ENCODE data around the gene SUCLA2. TPM values are rescaled to one million over a fixed set of nuclear protein-coding genes. Genes with fewer than 3 reads are reported as not detected.

Gene SUCLA2
- polyA plus RNA-seq, 1 donor (not counting 4 experiments of a cell fraction or from before 2014, with no cell fraction given): 64.3 TPM

- Histone ChIP-seq H3K4me2 (ENCODE audit: control insufficient read depth, extremely low read depth, insufficient read depth, low read depth, low read length) (no peak overlapping the region), H3K36me3 (ENCODE audit: control insufficient read depth in 2 of 2, extremely low read depth in 1 of 2, insufficient read depth in 2 of 2, low read length in 2 of 2) (no peaks in the 10 kb centered on the region), H3K27me3 (ENCODE audit: control insufficient read depth, extremely low read depth, insufficient read depth, low read length) (no peaks in the 10 kb centered on the region), H3K27ac (ENCODE audit: control insufficient read depth, insufficient read depth, low read length) (no peak overlapping the region), H3K9me3 (ENCODE audit: control insufficient read depth, low read depth, low read length) (no peaks in the 10 kb centered on the region), H3K4me3 (ENCODE audit: control insufficient read depth in 2 of 3, extremely low read depth in 1 of 3, insufficient read depth in 2 of 3, low read depth in 1 of 3, low read length in 3 of 3) (no peak overlapping the region), H3K4me1 (ENCODE audit: control insufficient read depth, extremely low read depth, insufficient read depth, low read length) (no peaks in the 10 kb centered on the region), H3K9ac (ENCODE audit: control insufficient read depth, extremely low read depth, insufficient read depth, low read length) (no peak overlapping the region), H4K20me1 (ENCODE audit: control insufficient read depth, extremely low read depth, insufficient read depth, low read length) (no peaks in the 10 kb centered on the region), H3K79me2 (ENCODE audit: control insufficient read depth, insufficient read depth, low read length) (no peaks in the 10 kb centered on the region), H2AFZ (ENCODE audit: control insufficient read depth, low read length) (no peak overlapping the region), H3K9me1 (ENCODE audit: control insufficient read depth, extremely low read depth, insufficient read depth, low read length) (no peaks in the 10 kb centered on the region)
- FAIRE-seq: no peak
- TF ChIP-seq, protein P1, sequence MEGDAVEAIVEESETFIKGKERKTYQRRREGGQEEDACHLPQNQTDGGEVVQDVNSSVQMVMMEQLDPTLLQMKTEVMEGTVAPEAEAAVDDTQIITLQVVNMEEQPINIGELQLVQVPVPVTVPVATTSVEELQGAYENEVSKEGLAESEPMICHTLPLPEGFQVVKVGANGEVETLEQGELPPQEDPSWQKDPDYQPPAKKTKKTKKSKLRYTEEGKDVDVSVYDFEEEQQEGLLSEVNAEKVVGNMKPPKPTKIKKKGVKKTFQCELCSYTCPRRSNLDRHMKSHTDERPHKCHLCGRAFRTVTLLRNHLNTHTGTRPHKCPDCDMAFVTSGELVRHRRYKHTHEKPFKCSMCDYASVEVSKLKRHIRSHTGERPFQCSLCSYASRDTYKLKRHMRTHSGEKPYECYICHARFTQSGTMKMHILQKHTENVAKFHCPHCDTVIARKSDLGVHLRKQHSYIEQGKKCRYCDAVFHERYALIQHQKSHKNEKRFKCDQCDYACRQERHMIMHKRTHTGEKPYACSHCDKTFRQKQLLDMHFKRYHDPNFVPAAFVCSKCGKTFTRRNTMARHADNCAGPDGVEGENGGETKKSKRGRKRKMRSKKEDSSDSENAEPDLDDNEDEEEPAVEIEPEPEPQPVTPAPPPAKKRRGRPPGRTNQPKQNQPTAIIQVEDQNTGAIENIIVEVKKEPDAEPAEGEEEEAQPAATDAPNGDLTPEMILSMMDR (optimal IDR thresholded peaks at IDR 0.05 in 1 of 3, IDR thresholded peaks at IDR 0.05 in 1 of 3, conservative IDR thresholded peaks at IDR 0.05 in 1 of 3; ENCODE audit: extremely low read depth in 1 of 3, insufficient read depth in 2 of 3, low read length in 3 of 3): no peak
- TF ChIP-seq EZH2 (IDR thresholded peaks at IDR 0.05; ENCODE audit: low read length): no peak
- DNase-seq (ENCODE audit: low read depth, low spot score): no peak
- dilution Hi-C loops (cut with MboI; ENCODE audit: extremely low pct_ligation_motif_present, low sequenced_read_pairs): no loop called here
These were observed 18.7 kb upstream of the SUCLA2 start for GRCh38 chr13:48019796-48020195.

- TF ChIP-seq, protein P1 (optimal IDR thresholded peaks at IDR 0.05 in 1 of 3, IDR thresholded peaks at IDR 0.05 in 1 of 3, conservative IDR thresholded peaks at IDR 0.05 in 1 of 3; ENCODE audit: extremely low read depth in 1 of 3, insufficient read depth in 2 of 3, low read length in 3 of 3): no peak
- no peak for TF ChIP-seq EZH2 (IDR thresholded peaks at IDR 0.05; ENCODE audit: low read length)
- dilution Hi-C loops (cut with MboI; ENCODE audit: extremely low pct_ligation_motif_present, low sequenced_read_pairs): no loop called here
- H3K4me1 ChIP-seq (ENCODE audit: control insufficient read depth, extremely low read depth, insufficient read depth, low read length): no peaks in the 10 kb centered on the region
- H2AFZ ChIP-seq (ENCODE audit: control insufficient read depth, low read length): no peak overlapping the region
- H3K27ac ChIP-seq (ENCODE audit: control insufficient read depth, insufficient read depth, low read length): no peak overlapping the region
- no peaks in the 10 kb centered on the region for H3K27me3 ChIP-seq (ENCODE audit: control insufficient read depth, extremely low read depth, insufficient read depth, low read length)
- DNase-seq (ENCODE audit: low read depth, low spot score) (no peak), FAIRE-seq (no peak)
- H3K9me3 ChIP-seq (ENCODE audit: control insufficient read depth, low read depth, low read length): no peaks in the 10 kb centered on the region
- H4K20me1 ChIP-seq (ENCODE audit: control insufficient read depth, extremely low read depth, insufficient read depth, low read length): no peaks in the 10 kb centered on the region
- H3K9me1 ChIP-seq (ENCODE audit: control insufficient read depth, extremely low read depth, insufficient read depth, low read length): no peaks in the 10 kb centered on the region
- H3K4me2 ChIP-seq (ENCODE audit: control insufficient read depth, extremely low read depth, insufficient read depth, low read depth, low read length): no peak overlapping the region
- H3K4me3 ChIP-seq (ENCODE audit: control insufficient read depth in 2 of 3, extremely low read depth in 1 of 3, insufficient read depth in 2 of 3, low read depth in 1 of 3, low read length in 3 of 3): no peak overlapping the region
- no peak overlapping the region for H3K9ac ChIP-seq (ENCODE audit: control insufficient read depth, extremely low read depth, insufficient read depth, low read length)
- no peaks in the 10 kb centered on the region for H3K79me2 ChIP-seq (ENCODE audit: control insufficient read depth, insufficient read depth, low read length)
- no peaks in the 10 kb centered on the region for H3K36me3 ChIP-seq (ENCODE audit: control insufficient read depth in 2 of 2, extremely low read depth in 1 of 2, insufficient read depth in 2 of 2, low read length in 2 of 2)
These were observed 17.6 kb upstream of the SUCLA2 start for GRCh38 chr13:48018637-48019036.

All from keratinocyte (primary cell).